ENCODE measurements around the gene STIM2.

Gene STIM2

GRCh38 chr4:26941951-26942350 lies 81.3 kb downstream of the STIM2 start:
- TF ChIP-seq CEBPB (IDR thresholded peaks at IDR 0.05), result no peak
- TF ChIP-seq ZBTB7A (IDR thresholded peaks at IDR 0.05; ENCODE audit: low read depth), result no peak
- TF ChIP-seq CREB1 (IDR thresholded peaks at IDR 0.05; ENCODE audit: low read depth), result no peak
- TF ChIP-seq EGR1 (IDR thresholded peaks at IDR 0.05), result no peak
- no peak for TF ChIP-seq USF1 (IDR thresholded peaks at IDR 0.05)
- no peak for TF ChIP-seq FOXM1 (IDR thresholded peaks at IDR 0.05; ENCODE audit: borderline replicate concordance, low read depth)
- no peak for TF ChIP-seq TEAD4 (IDR thresholded peaks at IDR 0.05)

GRCh38 chr4:26942871-26943270 lies 82.2 kb downstream of the STIM2 start:
- TF ChIP-seq CREB1 (IDR thresholded peaks at IDR 0.05; ENCODE audit: low read depth) (no peak), USF1 (IDR thresholded peaks at IDR 0.05) (no peak), EGR1 (IDR thresholded peaks at IDR 0.05) (no peak)

GRCh38 chr4:26943391-26943790 lies 82.8 kb downstream of the STIM2 start:
- no peak for TF ChIP-seq FOXM1 (IDR thresholded peaks at IDR 0.05; ENCODE audit: borderline replicate concordance, low read depth)
- no peak for TF ChIP-seq TAF1 (IDR thresholded peaks at IDR 0.05; ENCODE audit: low read depth)
- TF ChIP-seq USF1 (IDR thresholded peaks at IDR 0.05), result no peak
- TF ChIP-seq ZBTB7A (IDR thresholded peaks at IDR 0.05; ENCODE audit: low read depth), result no peak
- TF ChIP-seq NFIC (IDR thresholded peaks at IDR 0.05), result no peak
- TF ChIP-seq TEAD4 (IDR thresholded peaks at IDR 0.05), result no peak
- no peak for TF ChIP-seq RAD21 (IDR thresholded peaks at IDR 0.05; ENCODE audit: low read depth)
- no peak for TF ChIP-seq EGR1 (IDR thresholded peaks at IDR 0.05)
- TF ChIP-seq CREB1 (IDR thresholded peaks at IDR 0.05; ENCODE audit: low read depth), result no peak
- TF ChIP-seq REST (IDR thresholded peaks at IDR 0.05; ENCODE audit: low read depth), result no peak
- TF ChIP-seq CEBPB (IDR thresholded peaks at IDR 0.05), result no peak
- TF ChIP-seq MAX (IDR thresholded peaks at IDR 0.05), result no peak
- TF ChIP-seq EP300 (IDR thresholded peaks at IDR 0.05; ENCODE audit: borderline replicate concordance), result no peak
- TF ChIP-seq YY1 (IDR thresholded peaks at IDR 0.05; ENCODE audit: low read depth), result no peak
- TF ChIP-seq TCF12 (IDR thresholded peaks at IDR 0.05; ENCODE audit: low read depth), result no peak

GRCh38 chr4:26945794-26946193 lies 85.2 kb downstream of the STIM2 start:
- TF ChIP-seq USF1 (IDR thresholded peaks at IDR 0.05) (no peak), EP300 (IDR thresholded peaks at IDR 0.05; ENCODE audit: borderline replicate concordance) (no peak), TEAD4 (IDR thresholded peaks at IDR 0.05) (no peak), MAX (IDR thresholded peaks at IDR 0.05) (no peak), CEBPB (IDR thresholded peaks at IDR 0.05) (no peak), RAD21 (IDR thresholded peaks at IDR 0.05; ENCODE audit: low read depth) (no peak), EGR1 (IDR thresholded peaks at IDR 0.05) (no peak), NFIC (IDR thresholded peaks at IDR 0.05) (no peak), CREB1 (IDR thresholded peaks at IDR 0.05; ENCODE audit: low read depth) (no peak), ZBTB7A (IDR thresholded peaks at IDR 0.05; ENCODE audit: low read depth) (no peak), FOXM1 (IDR thresholded peaks at IDR 0.05; ENCODE audit: borderline replicate concordance, low read depth) (no peak), REST (IDR thresholded peaks at IDR 0.05; ENCODE audit: low read depth) (no peak), TAF1 (IDR thresholded peaks at IDR 0.05; ENCODE audit: low read depth) (no peak), YY1 (IDR thresholded peaks at IDR 0.05; ENCODE audit: low read depth) (no peak)

GRCh38 chr4:26947318-26947717 lies 86.7 kb downstream of the STIM2 start:
- TF ChIP-seq RAD21 (IDR thresholded peaks at IDR 0.05; ENCODE audit: low read depth) (no peak), TAF1 (IDR thresholded peaks at IDR 0.05; ENCODE audit: low read depth) (no peak), TCF12 (IDR thresholded peaks at IDR 0.05; ENCODE audit: low read depth) (no peak), CREB1 (IDR thresholded peaks at IDR 0.05; ENCODE audit: low read depth) (no peak), ZBTB7A (IDR thresholded peaks at IDR 0.05; ENCODE audit: low read depth) (no peak), REST (IDR thresholded peaks at IDR 0.05; ENCODE audit: low read depth) (no peak), FOXM1 (IDR thresholded peaks at IDR 0.05; ENCODE audit: borderline replicate concordance, low read depth) (no peak), USF1 (IDR thresholded peaks at IDR 0.05) (no peak), EP300 (IDR thresholded peaks at IDR 0.05; ENCODE audit: borderline replicate concordance) (no peak), MAX (IDR thresholded peaks at IDR 0.05) (no peak), EGR1 (IDR thresholded peaks at IDR 0.05) (no peak), YY1 (IDR thresholded peaks at IDR 0.05; ENCODE audit: low read depth) (no peak), NFIC (IDR thresholded peaks at IDR 0.05) (no peak), CEBPB (IDR thresholded peaks at IDR 0.05) (no peak), TEAD4 (IDR thresholded peaks at IDR 0.05) (no peak)
